ENCODE results near the gene CACFD1. TPM values are rescaled to one million over a fixed set of nuclear protein-coding genes. Genes with fewer than 3 reads are reported as not detected.

CACFD1 gene
- total RNA-seq, 1 experiment from 2014 or later = 1.5 TPM

GRCh38 chr9:133468374-133468773, 8.6 kb downstream of the CACFD1 start:
- no TSS peak for BruUV-seq (replicated peaks)
- ChIA-PET POLR2A (no interaction called here), CTCF (no interaction called here)
- Mint-ChIP-seq H3K4me3 (ENCODE audit: unreplicated experiment) (no peak overlapping the region), H3K9me3 (ENCODE audit: unreplicated experiment) (no peaks in the 10 kb centered on the region), H3K36me3 (ENCODE audit: insufficient read depth, unreplicated experiment) (no peaks in the 10 kb centered on the region), H3K27ac (ENCODE audit: low read depth, unreplicated experiment) (no peak overlapping the region), H3K4me1 (ENCODE audit: insufficient read depth, unreplicated experiment) (no peaks in the 10 kb centered on the region), H3K27me3 (ENCODE audit: insufficient read depth, unreplicated experiment) (no peaks in the 10 kb centered on the region)
- no peak for TF ChIP-seq CTCF (IDR thresholded peaks at IDR 0.05; ENCODE audit: unreplicated experiment)
- no peak for DNase-seq (ENCODE audit: unreplicated experiment)
- intact Hi-C loops (cut with micrococcal nuclease) = no loop called here

- no peak for DNase-seq (ENCODE audit: unreplicated experiment)
- no peaks in the 10 kb centered on the region for H3K9me3 Mint-ChIP-seq (ENCODE audit: unreplicated experiment)
- no peak overlapping the region for H3K27ac Mint-ChIP-seq (ENCODE audit: low read depth, unreplicated experiment)
- H3K4me1 Mint-ChIP-seq (ENCODE audit: insufficient read depth, unreplicated experiment) = no peaks in the 10 kb centered on the region
- H3K27me3 Mint-ChIP-seq (ENCODE audit: insufficient read depth, unreplicated experiment) = no peaks in the 10 kb centered on the region
- ChIA-PET CTCF (interaction anchor here (0.6 to 1.0 kb wide), 2 partner anchors 16 to 262 kb away, joined by 3 read pairs; no protein-coding TSS in a partner anchor), POLR2A (no interaction called here)
- no peak overlapping the region for H3K4me3 Mint-ChIP-seq (ENCODE audit: unreplicated experiment)
- BruUV-seq (replicated peaks) = no TSS peak
- no peaks in the 10 kb centered on the region for H3K36me3 Mint-ChIP-seq (ENCODE audit: insufficient read depth, unreplicated experiment)
- intact Hi-C loops (cut with micrococcal nuclease) = no loop called here
- TF ChIP-seq CTCF (IDR thresholded peaks at IDR 0.05; ENCODE audit: unreplicated experiment) = no peak
Observed at GRCh38 chr9:133468777-133469421, 9.1 kb downstream of the CACFD1 start.

- CTCF ChIA-PET = interaction anchor here (0.6 to 1.3 kb wide), 2 partner anchors 14 to 16 kb away, joined by 5 read pairs; no protein-coding TSS in a partner anchor
- H3K4me1 Mint-ChIP-seq (ENCODE audit: insufficient read depth, unreplicated experiment) = no peaks in the 10 kb centered on the region
- no TSS peak for BruUV-seq (replicated peaks)
- H3K36me3 Mint-ChIP-seq (ENCODE audit: insufficient read depth, unreplicated experiment) = no peaks in the 10 kb centered on the region
- no peak for TF ChIP-seq CTCF (IDR thresholded peaks at IDR 0.05; ENCODE audit: unreplicated experiment)
- no peak overlapping the region for H3K4me3 Mint-ChIP-seq (ENCODE audit: unreplicated experiment)
- H3K27me3 Mint-ChIP-seq (ENCODE audit: insufficient read depth, unreplicated experiment) = no peaks in the 10 kb centered on the region
- no peak overlapping the region for H3K27ac Mint-ChIP-seq (ENCODE audit: low read depth, unreplicated experiment)
- POLR2A ChIA-PET = no interaction called here
- DNase-seq (ENCODE audit: unreplicated experiment) = no peak
- no peaks in the 10 kb centered on the region for H3K9me3 Mint-ChIP-seq (ENCODE audit: unreplicated experiment)
- intact Hi-C loops (cut with micrococcal nuclease) = no loop called here
Observed at GRCh38 chr9:133470427-133470924, 10.7 kb downstream of the CACFD1 start.

GRCh38 chr9:133470988-133471387, 11.2 kb downstream of the CACFD1 start:
- Mint-ChIP-seq H3K4me1 (ENCODE audit: insufficient read depth, unreplicated experiment) (no peaks in the 10 kb centered on the region), H3K27ac (ENCODE audit: low read depth, unreplicated experiment) (no peak overlapping the region), H3K4me3 (ENCODE audit: unreplicated experiment) (no peak overlapping the region), H3K9me3 (ENCODE audit: unreplicated experiment) (no peaks in the 10 kb centered on the region), H3K27me3 (ENCODE audit: insufficient read depth, unreplicated experiment) (no peaks in the 10 kb centered on the region), H3K36me3 (ENCODE audit: insufficient read depth, unreplicated experiment) (peaks cover 2% of the 10 kb centered on the region)
- BruUV-seq (replicated peaks) = no TSS peak
- no peak for TF ChIP-seq CTCF (IDR thresholded peaks at IDR 0.05; ENCODE audit: unreplicated experiment)
- DNase-seq (ENCODE audit: unreplicated experiment) = no peak
- intact Hi-C loops (cut with micrococcal nuclease) = no loop called here
- CTCF ChIA-PET = interaction anchor here (0.6 to 1.3 kb wide), 2 partner anchors 13 to 16 kb away, joined by 5 read pairs; no protein-coding TSS in a partner anchor
- POLR2A ChIA-PET = no interaction called here

Measured in MCF 10A (cell line).